H4 (cell line): ENCODE data around the gene PCSK5. TPM values are rescaled to one million over a fixed set of nuclear protein-coding genes. Genes with fewer than 3 reads are reported as not detected.
A peak's percentile ranks its signal among the peaks of the same experiment; 100 is the strongest.
"Not testable (repeated sequence)": the region's sequence is repeated elsewhere in the genome, so short reads cannot be mapped to it uniquely, and the experiment has no call there.

Experiments
- DNase-seq: peaks from one replicate; pipeline ENCODE4 v3.0.0-alpha.2; 2015; ENCODE audit warnings: low spot score
- total RNA-seq: library from RNA; depleted of rRNA; stranded (reverse); fragments of >200 nt; shearing (Covaris generic); gene quantifications from 2 replicates; pipeline ENCODE4 v1.2.3, GENCODE V29; 2014

PCSK5 gene
- total RNA-seq, 1 experiment from 2014 or later, result 2.4 TPM

GRCh38 chr9:76246680-76247079 is 356.2 kb downstream of the PCSK5 start:
- DNase-seq, result no peak

GRCh38 chr9:76247426-76247825 is 357.0 kb downstream of the PCSK5 start:
- no peak for DNase-seq

- DNase-seq, result no peak
These were observed 358.8 kb downstream of the PCSK5 start for GRCh38 chr9:76249309-76249708.

- peak; percentile 69 for DNase-seq
These were observed 365.4 kb downstream of the PCSK5 start for GRCh38 chr9:76255781-76256455.

GRCh38 chr9:76257311-76257710 is 366.8 kb downstream of the PCSK5 start:
- DNase-seq, result no peak

- no peak for DNase-seq
These were observed 376.3 kb downstream of the PCSK5 start for GRCh38 chr9:76266649-76267283.

GRCh38 chr9:76267284-76267652 is 376.8 kb downstream of the PCSK5 start:
- DNase-seq, result no peak

GRCh38 chr9:76269789-76270188 is 379.3 kb downstream of the PCSK5 start:
- DNase-seq, result no peak

- DNase-seq, result no peak
These were observed 381.3 kb downstream of the PCSK5 start for GRCh38 chr9:76271755-76272154.

GRCh38 chr9:76289042-76289441 is 398.6 kb downstream of the PCSK5 start:
- no peak for DNase-seq

- DNase-seq, result no peak
These were observed 399.2 kb downstream of the PCSK5 start for GRCh38 chr9:76289703-76290102.

- DNase-seq, result no peak
These were observed 400.1 kb downstream of the PCSK5 start for GRCh38 chr9:76290555-76290954.

- no peak for DNase-seq
These were observed 401.8 kb downstream of the PCSK5 start for GRCh38 chr9:76292246-76292645.

- DNase-seq, result no peak
These were observed 402.2 kb downstream of the PCSK5 start for GRCh38 chr9:76292658-76293057.

GRCh38 chr9:76294301-76294700 is 403.8 kb downstream of the PCSK5 start:
- no peak for DNase-seq

- DNase-seq, result no peak
These were observed 406.3 kb downstream of the PCSK5 start for GRCh38 chr9:76296561-76297310.

- no peak for DNase-seq
These were observed 407.3 kb downstream of the PCSK5 start for GRCh38 chr9:76297721-76298239.

- DNase-seq, result no peak
These were observed 408.2 kb downstream of the PCSK5 start for GRCh38 chr9:76298521-76299144.

- no peak for DNase-seq
These were observed 412.1 kb downstream of the PCSK5 start for GRCh38 chr9:76302543-76302942.

GRCh38 chr9:76302947-76303550 is 412.6 kb downstream of the PCSK5 start:
- DNase-seq, result peak; percentile 50

- not testable (repeated sequence) for DNase-seq
These were observed 416.6 kb downstream of the PCSK5 start for GRCh38 chr9:76307047-76307446.

- no peak for DNase-seq
These were observed 420.1 kb downstream of the PCSK5 start for GRCh38 chr9:76310577-76310976.
